Tongue (tissue), 2 donors: ENCODE data around the gene C1orf74. TPM values are rescaled to one million over a fixed set of nuclear protein-coding genes. Genes with fewer than 3 reads are reported as not detected.

Experiments used
- DNase-seq: peaks from one replicate; pipeline ENCODE4 v3.0.0-alpha.2; 2015
- total RNA-seq: library from RNA; depleted of rRNA; stranded (reverse); fragments of >200 nt; gene quantifications from one replicate; pipeline ENCODE4 v1.2.3, GENCODE V29; 2014

C1orf74 gene
- total RNA-seq, result 3.3 TPM

DNA sequence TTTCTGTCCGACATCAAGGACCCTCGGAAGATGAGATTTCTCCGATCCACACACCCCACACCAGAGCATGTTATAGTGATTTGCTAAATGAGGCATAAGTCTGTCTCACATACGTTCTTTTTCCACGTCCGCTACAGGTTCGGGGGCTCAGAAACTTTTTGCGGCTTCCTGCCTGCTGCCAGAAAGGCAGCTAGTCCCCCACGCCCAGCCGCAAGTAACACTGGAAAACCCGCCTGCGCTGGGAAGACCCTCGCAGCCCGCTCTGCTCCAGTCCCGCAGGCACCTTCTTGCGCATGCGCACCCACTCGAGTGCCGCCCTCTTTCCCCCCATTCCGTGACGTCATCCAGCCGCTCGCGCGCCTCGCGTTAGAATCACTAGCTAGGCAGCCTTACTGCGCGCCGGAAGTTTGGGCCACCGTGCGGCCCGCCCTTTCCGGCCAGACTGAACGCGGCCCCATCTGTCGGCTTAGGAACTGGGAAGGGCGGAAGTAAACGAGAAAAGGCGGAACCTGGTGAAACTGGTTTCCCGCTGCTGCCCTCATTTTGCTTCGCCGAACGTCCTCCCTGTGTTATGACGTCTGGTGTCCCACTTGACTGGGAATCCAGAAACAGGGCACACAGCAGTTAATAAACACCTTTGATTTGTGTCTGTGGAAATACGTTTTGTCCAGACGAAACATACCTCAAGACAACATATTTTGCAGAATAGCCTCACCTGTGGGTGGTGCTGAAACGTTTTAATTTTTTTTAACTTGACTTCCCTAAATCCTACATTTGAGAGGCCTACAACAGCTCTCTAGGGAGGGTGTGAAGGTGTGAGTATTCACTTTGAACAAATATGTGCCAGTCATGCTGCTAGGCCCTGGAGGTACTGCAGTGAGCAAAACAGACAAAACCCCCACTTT lies at the start of gene C1orf74:
C1orf74 (minus strand) TSS at position 295 of the 905 bp plus-strand sequence. CDS start 925 bp downstream, outside the sequence.
- peak; percentile 100 for DNase-seq

DNA sequence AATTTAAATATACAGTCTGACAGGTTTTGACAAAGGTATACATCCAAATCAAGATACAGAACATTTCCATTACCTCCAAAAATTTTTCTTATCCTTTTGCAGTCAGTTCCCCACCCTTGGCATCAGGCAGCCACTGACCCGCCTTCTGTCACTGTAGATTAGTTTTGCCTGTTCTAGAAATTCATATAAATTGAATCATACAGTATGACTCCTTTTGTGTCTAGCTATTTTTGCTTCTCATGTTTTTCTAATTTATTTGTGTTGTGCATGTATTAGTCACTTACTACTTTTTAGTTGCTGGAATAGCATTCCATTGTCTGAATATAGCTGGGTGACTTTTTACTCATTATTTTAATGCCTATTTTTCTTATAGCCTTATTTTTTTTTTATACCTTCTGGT lies 47.3 kb upstream of the C1orf74 start:
- no peak for DNase-seq

DNA sequence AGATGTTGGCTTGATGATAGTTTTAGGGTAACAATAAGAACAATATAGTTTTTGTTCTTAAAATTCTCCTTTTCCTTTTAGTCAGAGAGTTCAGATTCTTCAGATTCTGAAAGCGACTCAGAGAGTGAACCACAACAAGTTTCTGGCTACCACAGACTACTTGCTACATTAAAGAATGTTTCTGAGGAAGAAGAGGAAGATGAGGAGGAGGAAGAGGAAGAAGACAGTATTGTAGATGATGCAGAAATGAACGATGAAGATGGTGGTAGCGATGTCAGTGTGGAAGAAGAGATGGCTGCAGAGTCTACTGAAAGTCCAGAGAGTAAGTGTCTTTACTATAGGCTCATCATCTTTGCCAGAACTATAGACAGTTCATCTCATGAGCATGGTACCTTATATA lies 46.4 kb upstream of the C1orf74 start:
- DNase-seq, result no peak

DNA sequence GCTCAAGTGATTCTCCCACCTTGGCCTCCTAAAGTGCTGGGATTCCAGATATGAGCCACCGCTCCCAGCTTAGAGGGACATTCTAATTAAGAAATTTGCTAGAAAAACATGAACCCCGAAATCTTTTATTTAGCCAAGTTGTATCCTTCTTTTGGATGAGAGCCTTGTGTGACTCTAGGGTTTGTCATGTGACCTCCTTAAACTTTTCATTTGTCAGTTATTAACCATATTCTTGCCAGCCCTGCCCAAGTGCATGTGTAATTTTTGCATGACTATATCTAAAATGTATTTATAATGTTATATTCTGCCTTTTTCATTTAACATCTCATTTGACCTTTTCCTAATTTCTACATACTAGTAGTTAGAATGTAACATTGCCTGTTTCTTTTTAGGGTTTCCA lies 45.4 kb upstream of the C1orf74 start:
- no peak for DNase-seq

DNA sequence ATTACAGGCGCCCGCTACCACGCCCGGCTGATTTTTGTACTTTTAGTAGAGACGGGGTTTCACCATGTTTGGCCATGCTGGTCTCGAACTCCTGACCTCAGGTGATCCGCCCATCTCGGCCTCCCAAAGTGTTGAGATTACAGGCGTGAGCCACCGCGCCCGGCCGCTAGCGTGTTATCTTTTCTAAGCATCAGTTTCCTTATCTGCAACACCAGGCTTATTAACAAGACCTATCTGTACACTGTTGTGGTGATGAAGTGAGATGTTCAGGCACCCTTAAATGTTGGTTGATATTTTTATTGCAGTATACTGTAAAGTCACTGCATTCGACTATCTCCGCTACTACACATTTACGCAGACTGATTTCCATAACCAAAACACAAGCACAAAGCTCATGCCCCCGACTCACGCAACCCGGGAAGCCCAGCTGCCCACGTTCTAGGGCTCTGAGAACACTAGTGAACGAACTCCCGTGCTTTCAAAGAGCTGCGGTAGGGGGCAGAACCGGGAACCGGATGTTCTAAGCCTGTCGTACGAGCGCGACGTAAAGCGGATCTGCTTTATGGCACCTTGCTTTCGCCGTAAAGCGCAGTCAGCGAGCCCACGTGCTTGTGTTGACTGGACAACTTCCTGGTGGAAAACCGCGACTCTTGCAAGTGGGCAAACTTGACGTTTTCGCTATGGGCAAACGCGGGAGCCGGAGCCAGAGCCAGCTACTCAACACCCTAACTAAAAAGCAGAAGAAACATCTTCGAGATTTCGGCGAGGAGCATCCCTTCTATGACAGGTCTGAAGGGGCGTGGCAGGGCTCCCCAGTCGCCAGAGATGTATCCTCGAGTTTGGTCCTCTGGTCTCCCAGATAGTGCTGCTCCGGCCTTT lies 43.3 kb upstream of the C1orf74 start, which contains the start of gene UTP25:
UTP25 (plus strand) TSS at position 589 of the 879 bp plus-strand sequence; CDS start at position 681, 92 bp downstream.
- DNase-seq, result peak; percentile 98

DNA sequence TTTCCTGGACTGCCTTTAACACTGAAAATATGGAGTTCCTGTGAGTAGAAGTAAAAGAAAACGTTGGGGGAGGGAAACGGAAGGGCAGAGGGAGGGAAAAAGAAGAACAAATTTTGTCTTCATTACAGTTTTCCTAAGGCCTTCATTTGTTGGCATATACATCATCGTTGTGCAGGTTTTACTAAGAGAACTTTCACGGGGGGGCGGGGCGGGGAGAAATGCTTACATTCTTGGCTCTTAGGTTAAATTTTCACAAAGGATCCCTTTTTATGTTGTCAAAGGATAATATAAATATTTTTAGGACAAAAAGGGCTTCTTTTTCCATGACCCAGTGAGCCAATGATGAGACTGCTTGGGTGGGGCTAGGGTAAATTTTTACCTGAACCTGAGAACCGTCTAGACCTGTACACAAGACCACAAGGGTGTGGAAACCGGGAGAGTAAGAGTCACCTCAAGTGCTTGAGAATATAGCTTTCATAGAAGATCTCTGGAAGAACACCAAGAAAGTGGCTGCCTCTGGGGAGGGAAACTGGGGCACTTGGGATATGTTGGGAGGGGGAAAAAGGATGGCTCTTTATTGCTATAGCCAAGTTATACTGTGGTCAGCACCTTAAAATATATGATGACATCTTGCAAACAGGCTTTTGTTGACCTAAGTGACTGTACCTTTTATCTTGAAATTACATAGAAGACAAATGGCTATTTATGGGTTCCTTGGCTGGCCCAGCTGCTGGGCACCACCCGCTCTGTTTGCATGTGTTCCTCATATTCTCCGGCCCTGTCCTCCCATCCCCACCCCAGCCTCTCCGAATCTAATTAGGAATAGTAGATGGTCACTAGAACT lies 41.5 kb upstream of the C1orf74 start:
- DNase-seq, result peak; percentile 42

DNA sequence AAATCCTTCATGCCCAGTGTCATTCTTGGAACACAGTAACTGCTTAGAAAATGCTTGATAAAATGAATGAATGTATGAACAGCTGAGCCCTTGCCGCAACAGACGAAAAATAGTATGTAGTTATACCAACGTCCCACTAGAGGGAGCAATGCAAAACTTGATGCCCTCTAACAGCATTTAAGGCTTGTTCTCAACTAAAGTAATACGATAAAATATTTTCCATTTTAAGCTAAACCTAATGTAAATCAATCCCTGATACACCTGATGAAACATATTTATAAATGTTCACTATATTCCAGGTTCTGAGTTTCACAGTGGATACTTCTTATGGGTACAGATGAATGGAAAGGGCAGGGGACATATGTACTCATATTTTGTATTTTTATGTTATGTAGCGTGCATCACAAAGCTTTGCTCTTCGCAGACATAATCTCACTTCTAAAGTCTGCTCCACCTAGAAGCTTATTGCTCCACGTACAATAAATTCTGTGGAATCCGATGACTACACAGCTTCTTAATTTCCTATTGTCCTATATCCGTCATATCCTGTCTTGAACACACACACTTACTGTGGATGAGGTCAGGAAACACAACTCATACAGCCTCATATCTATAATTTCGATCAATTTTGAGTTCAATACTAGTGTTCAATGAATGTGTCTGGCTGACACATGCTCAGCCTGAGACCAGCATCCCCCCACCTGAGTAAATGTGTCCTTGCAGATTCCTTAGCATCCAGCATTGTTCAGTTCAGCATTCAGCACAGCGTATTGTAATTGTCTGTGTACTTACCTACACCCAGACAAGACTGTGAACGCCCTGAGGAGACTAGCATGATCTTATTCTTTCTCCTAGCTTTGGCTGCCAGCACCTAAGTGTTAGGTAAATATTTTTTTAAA lies 39.0 kb upstream of the C1orf74 start:
- peak; percentile 79 for DNase-seq

DNA sequence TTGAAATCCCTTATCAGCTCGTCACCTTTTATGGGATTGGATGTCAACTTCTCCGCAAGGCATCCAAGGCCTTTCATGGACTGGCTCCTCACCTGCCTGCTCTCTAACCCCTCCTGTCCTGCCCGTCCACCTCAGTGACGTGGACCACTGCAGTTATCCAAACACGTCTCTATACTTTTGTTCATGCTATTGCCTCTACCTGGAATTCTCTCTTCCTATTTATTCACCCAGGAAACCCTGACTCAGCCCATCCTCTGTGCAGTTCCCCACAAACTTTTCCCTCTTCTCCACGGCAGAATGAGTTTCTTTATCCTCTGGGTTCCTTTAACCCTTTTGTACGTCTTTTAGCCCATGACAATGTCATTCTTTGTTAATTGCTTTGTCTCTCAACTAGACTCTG lies 38.3 kb upstream of the C1orf74 start:
- no peak for DNase-seq

DNA sequence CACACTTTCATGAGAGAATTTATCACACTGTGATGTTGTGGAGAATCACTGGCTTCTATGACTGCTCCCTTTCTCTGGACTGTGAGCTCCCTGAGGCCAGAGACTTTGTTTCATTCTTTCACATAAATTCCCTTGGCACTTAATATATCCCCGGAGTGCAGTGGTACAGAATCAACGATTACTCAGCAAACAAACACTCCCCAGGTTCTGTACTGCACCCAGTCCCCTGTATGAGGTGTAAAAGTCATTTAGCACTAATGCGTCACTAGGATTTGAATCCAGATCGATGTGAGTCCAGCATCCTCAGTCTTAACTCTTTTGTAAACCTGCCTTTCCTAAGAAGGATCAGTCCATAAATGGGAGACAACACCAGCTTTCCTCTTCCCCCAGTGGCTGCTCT lies 36.6 kb upstream of the C1orf74 start:
- DNase-seq, result no peak

DNA sequence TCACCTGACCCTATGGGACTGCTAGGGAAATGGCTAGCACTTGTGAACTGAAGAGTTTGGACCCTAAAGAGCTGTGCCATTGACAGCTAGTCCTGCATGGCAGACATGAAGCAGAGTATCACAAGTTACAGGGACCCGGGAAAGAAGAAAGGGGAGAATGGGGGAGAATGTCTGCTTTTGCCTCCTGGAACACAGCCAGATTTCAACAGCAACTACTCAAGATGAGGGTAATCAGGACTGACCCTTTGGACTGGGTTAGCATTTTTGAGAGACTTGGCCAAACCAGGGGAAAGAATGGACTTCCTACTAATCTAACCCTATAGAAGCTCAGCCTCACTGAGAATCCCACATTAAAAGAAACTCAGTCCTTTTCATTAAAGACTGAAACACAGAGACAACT lies 34.7 kb upstream of the C1orf74 start:
- no peak for DNase-seq

DNA sequence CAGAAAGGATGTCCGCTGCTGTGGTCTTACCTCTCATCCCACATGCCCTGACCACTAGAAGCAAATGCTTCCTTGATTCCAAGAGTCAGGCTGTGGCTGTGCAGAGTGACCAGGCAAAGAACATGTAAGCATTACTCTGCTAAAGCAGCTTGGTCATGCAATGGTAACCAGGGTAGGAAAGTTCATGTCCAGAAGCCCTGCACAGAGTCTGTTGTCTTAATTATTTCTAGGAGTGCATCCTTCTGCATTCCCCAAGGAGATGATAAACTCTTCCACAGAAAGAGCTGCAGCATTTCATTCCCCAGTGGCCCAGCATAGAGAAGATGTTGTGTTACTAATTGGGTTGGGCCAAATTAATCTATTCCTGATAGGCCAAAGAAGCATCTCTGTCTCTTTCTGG lies 33.3 kb upstream of the C1orf74 start:
- DNase-seq, result no peak

DNA sequence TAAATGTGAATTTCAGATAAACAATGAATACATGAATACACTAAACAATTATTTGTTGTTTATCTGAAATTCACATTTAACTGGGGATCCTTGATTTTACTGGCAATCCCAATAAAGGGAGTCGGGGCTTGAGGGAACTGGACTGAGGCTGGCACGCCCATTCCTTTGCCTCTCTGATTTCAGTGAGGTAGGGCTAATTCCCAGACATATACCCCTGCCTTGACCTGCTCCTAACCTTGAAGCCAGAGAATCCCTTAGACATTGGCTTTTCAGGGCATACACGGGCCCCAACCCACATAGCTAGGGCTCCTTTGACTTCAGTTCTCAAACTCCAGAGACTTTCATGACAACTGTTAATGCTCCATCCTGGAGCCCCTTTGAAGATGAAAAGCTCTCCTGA lies 32.6 kb upstream of the C1orf74 start:
- no peak for DNase-seq

DNA sequence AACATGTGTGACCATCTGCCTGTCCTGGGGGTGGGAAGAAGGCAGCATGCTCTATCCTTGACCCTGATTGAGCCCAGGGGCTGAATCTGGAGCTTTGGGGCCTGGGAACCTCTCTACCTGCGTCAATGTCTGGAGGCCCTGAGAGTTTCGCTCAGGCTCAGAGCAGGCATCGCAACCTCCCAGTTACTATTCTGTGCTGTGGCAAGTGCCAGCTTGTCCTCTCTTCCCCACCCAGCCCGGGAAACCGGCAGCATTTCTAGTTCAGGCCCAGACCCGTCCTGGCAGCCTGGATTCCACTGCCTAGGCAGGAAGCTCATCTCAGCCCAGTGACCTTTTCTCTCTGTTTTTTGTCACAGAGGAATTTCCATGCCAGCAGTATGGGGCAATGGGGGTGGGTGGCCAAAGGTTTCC lies 31.6 kb upstream of the C1orf74 start:
- peak; percentile 75 for DNase-seq

DNA sequence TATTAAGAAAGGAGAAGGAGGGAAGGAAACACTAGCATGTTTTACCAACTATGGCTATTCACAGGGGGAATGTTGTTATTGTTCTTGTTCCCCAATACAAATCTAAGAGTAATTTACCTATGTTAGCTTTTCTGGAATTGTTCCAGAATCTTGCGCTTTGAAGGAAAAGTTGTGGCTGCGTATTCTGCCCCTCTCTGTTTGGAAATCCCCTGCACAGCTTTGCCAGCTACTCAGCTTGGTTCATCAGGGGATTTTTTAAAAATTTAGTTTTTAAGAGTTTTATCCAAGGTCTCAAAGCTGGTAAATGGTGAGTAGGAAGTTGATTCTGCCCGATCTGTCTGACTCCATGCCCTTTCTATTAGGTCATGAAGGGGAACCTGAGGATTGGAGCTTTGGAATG lies 31.1 kb upstream of the C1orf74 start:
- no peak for DNase-seq

DNA sequence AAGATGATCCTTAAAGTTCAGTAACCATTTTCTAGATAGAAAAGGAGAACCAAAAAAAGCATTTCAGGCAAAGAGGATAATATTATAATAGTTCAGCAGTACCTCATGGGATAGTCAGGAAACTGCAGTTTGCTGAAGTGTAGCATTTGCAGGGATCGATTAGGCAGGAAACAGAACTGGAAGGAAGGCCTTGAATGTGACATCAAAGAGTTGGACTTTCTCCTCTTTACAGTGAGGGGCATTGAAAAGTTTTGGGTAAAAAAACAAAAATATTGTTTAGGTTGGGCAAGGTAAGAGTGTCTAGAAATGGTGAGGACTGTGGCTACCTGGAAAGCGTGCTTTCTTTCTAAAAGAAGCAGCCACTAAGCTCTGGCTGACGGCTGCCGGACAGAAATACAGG lies 29.5 kb upstream of the C1orf74 start:
- DNase-seq, result no peak

DNA sequence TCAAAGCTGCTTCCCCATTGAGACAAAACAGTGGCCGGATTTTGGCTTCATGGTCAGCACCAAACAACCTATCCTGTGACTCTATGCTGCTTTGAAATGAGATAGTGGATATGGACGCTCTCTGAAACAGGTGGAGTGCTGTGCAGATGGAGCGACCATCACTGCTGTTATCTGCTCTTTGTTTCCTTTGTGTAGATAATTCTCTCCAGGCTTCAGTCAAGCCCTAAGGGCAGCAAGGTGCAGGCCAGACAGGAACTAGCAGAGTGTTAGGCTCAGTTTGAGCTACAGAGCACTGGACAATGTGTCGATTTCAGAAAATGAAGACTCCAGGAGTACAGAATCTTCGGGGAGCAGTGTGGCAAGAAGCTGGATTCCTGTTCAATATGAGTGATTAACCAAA lies 26.4 kb upstream of the C1orf74 start:
- no peak for DNase-seq

DNA sequence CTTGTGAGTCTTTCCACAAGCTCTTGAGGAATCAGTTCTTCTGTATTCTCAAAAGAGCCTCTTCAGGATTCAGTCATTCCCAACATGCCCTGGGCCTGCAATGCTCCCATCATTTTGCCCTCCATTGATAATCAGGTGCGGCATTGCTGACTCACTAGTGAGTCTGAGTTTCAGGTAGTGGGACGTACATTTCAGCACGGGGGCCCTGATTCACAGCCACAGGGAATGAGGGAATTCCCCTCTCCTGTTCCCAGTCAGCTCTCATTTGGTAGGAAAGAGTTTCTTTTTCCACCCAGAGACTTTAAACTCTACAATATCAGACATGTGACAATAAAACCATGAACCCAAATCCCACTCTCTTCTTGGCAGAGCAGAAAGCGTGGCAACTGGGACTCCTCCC lies 25.3 kb upstream of the C1orf74 start:
- no peak for DNase-seq

DNA sequence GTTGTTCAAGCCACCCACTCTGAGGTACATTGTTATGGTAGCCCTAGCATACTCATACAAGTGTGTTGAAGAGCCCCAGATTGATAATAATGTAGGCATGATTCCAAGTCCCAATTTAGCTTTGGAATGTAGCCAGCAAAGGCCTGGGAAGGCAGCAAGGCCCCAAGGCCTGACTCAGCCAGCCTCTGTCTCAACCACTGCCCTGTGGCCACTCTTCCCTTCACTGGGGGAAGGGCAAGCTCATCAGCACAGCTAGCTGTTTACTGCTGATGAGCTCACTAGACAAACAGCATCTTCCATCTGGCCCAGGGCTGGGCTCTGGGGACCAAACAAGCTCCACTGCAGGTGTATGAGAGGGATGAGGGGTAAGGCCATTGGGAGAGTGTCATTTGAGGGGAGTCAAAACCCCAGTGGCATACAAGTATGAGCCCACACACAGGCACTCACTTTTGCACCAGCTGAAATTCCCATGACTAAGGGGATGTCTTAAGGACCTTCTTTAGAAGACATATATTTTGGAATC lies 23.8 kb upstream of the C1orf74 start:
- DNase-seq, result peak; percentile 71

DNA sequence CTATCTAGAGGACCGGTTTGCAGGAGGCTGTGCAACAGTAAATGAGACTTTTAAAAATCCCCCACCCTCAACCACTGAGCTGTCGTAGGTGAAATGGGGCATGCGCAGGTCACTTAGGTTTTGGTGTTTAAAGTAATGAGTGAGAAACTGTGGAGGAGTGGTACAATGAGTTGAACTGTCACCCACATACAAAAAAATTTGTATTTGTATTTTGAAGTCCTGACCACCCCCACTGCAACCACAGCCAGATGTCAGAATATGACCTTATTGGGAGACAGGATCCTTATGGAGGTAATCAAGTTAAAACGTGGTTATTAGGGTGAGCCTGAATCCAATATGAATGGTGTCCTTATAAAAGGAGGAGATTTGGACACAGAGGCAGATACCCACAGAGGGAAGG lies 23.1 kb upstream of the C1orf74 start:
- DNase-seq, result no peak

DNA sequence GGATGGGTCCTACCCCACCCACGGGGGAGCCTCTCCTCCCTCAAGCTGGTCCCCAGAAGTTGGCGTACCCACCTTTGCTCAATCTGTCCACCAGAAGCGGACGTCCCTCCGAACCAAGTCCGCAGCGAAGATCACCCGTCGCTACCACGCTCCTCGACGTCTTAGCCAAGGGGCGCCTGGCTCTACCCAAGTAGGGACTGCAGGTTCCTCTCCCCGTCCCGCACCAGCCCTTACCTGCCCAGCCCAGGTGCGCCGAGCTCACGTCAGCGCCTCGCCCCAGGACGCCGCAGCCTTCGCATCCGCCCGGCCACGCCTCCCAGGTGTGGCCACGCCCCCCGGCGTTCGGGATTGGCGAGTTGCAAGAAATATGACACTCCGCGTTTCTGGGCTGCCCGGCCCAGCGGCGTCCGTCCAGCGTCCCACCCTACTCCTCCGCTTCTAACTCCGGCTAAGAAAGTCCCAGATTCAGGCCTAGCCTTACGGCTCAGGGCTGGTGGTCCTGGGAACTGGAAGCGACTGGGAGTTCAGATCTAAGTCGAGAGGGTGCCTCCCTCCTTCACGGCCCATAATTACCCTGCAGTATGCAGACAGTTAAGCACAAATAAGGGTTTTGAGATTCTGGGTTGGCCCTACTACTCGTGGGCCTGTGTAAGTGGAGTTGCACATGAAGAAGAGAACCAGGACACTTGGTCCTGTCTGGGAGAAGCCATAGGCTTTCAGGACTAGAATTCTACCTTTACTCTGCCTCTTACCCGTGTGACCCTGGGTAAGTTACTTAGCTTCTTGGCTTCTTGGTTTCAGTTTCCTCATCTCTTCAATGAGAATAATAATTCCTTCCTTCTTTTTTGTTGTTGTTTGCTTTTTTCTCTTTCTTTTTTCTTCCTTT lies 21.8 kb upstream of the C1orf74 start, which contains the start of gene IRF6:
IRF6 (minus strand) TSS at position 268 of the 886 bp plus-strand sequence. CDS start 4,729 bp downstream, outside the sequence.
- peak; percentile 88 for DNase-seq
